ENCODE measurements around the gene PHACTR4.
"Not testable (repeated sequence)": the region's sequence is repeated elsewhere in the genome, so short reads cannot be mapped to it uniquely, and the experiment has no call there.

The PHACTR4 gene

DNA sequence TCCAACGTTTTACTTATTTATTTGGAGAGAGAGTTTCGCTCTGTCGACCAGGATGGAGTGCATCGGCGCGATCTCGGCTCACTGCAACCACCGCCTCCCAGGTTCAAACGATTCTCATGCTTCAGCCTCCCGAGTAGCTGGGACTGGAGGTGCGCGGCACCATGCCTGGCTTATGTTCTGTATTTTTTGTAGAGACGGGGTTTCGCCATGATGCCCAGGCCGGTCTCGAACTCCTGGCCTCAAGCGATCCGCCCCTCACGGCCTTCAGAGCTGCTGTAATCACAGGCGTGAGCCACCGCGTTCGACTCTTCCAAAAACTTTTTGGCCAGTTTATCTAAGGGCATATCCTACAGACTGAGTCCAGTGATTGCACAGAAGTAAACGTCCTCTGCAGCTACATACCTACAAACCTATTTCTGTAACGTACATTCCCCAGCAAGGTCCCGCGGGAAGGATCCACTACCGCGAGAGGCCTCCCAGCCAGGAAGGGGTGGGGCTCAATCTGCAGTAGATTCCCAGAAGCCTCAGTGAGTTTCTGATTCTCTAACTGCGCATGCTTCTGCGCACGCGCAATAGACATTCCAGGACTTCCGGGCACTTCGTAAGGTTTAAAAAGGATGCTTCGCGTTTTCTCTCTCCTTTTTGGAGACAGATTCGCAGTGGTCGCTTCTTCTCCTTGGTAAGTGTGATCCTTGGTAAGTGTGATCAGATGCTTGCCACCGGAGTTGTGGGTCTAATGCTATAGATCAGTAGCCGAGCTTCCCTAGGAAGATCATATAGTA is 136.1 kb downstream of the PHACTR4 start, which contains the start of gene RCC1:
TSS of gene RCC1 (plus strand) at position 638 of the 782 bp plus-strand sequence. CDS start 23,824 bp downstream, outside the sequence.
- DNase-seq, result peak; percentile 87

DNA sequence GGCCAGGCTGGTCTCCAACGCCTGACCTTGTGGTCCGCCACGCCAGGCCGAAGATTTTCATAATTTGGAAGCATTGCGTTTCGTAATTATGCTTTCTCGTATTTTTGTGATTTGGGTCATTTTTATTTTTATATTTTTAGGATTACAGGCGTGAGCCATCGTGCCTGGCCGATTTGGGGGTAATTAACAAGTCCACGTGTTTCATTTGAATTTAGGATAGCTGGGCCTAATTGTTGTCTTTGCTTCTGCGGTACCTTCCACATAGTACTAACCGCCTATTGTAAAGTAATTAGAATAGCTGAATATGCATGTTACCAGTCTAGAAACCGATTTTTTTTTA is 137.3 kb downstream of the PHACTR4 start:
- DNase-seq, result no peak

DNA sequence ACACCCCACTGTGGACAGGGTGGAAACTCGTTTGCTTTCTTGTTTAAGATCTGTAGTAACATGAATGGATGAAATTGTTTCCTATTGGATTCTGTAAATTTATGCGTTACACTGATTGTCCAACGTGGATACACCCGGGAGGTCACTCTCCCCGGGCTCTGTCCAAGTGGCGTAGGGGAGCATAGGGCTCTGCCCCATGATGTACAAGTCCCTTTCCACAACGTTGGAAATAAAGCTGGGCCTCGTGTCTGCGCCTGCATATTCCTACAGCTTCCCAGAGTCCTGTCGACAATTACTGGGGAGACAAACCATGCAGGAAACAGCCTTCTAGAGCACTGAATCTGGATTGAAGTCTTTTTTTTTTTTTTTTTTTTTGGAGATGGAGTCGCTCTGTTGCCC is 137.7 kb downstream of the PHACTR4 start:
- DNase-seq, result no peak

DNA sequence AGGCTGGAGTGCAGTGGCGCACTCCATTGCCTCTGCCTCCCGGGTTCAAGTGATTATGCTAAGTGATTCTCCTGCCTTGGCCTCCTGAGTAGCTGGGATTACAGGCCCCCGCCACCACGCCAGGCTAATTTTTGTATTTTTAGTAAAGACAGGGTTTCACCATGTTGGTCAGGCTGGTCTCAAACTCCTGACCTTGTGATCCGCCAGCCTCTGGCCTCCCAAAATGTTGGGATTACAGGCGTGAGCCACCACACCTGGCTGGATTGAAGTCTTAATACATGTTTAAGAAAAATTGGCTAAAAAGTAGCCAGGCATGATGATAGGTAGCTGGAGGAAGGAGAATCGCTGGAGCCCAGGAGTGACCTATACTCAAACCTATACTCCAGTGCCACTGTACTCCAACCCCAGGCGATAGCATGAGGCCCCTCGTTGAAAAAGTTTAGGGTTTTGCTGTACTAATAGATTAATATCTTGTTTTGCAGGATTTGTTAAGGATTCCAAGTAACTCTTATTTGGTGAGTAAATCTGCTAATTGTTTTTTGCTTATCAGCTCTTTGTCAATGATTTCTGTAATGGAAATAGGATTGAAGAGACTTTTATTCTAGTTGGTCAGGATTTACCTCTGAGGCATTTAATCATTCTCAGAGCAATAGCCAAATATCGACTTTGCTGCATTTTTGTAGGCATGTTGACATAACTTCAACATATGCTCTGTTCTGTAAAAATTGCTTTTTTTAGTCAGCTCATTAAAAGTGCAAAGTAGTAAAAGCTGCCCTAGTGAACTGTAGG is 138.3 kb downstream of the PHACTR4 start:
- DNase-seq, result no peak

DNA sequence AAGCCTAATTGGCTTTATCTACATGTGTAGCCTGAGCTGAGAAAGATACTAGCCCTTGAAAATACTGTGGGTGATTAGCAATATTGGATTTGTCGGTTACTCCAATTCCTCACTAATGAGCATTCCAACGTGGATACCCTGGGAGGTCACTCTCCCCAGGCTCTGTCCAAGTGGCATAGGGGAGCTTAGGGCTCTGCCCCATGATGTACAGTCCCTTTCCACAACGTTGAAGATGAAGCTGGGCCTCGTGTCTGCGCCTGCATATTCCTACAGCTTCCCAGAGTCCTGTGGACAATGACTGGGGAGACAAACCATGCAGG is 138.9 kb downstream of the PHACTR4 start:
- no peak for DNase-seq

DNA sequence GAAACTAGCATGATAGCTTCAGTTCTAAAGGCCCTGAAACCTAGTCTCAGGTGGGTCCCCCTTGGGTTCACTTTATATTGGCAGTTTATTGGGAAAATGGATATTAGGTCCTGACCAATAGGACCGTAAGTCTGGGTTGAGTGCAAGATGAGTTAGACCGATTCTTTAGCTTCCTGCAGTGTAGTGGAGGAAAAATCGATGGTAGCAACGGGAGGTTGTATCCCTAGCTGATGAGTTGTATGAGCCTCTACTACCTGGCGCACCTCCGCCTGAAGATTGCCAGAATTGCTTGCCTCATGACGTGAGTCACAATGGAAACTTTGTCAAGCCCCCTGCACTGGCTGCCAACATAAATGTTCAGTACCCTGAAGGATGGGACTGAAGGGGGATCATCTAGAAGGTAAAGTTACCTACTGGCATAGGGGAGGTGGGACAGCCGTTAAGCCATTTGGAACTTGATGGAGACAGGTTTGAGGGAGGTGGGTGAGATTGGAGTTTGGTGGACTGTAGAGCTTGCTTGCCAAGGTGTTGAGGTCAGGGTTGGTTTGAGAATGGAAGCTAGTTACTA is 140.2 kb downstream of the PHACTR4 start:
- DNase-seq, result no peak

DNA sequence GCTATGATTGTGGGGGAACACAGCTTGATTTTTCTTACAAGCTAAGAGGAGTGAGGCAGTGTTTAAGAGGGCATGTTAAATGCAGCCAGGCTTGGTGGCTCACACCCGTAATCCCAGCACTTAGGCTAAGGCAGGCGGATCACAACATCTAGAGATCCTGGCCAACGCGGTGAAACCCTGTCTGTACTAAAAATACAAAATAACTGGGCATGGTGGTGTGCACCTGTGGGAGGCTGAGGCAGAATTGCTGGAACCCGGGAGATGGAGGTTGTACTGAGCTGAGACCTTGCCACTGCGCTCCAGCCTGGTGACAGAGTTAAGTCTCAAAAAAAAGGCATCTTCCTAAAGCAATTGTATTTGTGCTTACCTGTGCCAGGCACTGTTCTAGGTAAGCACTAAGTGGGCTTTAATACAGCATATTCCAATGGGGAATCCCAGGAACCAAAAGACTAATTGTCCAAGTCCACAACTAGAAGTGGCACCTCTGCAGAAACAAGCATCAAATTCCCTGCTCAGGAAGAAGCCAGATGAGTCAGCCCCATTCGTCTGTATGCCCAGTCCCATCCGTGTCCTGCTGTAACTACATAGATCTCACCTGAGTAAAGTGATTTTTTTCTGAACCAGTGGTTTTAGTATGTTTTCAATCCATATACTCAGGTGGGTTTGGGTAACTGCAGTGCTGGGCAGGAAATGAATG is 140.9 kb downstream of the PHACTR4 start:
- DNase-seq, result no peak

DNA sequence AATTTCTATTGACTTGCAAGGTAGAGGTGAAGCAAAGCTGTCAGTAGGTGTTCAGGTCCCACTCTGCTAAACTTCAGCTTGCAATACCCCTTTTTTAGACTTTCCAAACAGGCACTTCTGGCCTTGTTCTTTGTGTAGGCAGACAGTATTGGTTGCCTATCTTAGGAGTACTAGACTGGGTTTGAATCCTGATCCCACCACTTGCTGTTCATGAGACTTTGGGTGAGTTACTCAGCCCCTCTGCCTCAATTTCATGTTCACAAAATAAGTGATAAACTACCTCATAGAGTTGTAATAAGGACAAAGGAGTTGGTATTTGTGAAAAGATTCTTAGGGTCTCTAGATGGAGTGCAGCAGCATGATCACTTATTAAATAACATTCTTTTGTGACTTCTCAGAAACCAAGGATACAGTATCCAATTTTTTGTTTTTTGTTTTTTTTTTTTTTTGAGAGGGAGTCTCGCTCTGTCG is 141.5 kb downstream of the PHACTR4 start:
- no peak for DNase-seq

DNA sequence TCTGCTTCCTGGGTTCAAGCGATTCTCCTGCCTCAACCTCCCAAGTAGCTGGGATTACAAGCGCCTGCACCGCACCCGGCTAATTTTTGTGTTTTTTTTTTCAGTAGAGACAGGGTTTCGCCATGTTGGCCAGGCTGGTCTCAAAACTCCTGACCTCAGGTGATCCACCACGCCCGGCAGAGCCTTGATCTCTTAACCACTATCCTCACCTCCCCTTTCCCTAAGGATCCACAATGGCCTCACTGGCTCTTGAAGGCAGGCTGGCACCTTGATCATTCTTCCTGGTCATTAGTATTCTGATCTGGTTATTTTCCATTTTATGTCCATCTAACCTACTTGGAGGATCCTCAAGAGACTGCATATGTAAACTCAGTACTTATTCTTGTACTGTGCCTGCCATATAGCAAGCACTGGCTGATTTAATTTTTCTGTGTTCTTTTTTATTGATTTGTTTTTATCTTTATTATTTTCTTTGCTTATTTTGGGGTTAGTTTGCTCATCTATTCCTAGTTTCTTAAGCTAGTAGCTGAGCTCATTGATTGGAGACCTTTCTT is 142.6 kb downstream of the PHACTR4 start:
- DNase-seq, result no peak

DNA sequence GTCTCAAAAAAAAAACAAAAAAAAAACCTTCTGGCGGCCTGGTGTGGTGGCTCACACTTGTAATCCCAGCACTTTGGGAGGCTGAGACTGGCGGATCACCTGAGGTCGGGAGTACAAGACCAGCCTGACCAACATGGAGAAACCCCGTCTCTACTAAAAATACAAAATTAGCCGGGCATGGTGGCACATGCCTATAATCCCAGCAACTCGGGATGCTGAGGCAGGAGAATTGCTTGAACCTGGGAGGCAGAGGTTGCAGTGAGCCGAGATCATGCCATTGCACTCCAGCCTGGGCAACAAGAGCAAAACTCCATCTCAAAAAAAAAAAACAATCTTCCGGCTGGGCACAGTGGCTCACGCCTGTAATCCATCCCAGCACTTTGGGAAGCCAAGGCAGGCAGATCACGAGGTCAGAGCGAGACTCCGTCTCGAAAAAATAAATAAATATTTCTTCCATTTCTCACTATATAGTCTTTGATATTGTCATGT is 144.9 kb downstream of the PHACTR4 start:
- not testable (repeated sequence) for DNase-seq

DNA sequence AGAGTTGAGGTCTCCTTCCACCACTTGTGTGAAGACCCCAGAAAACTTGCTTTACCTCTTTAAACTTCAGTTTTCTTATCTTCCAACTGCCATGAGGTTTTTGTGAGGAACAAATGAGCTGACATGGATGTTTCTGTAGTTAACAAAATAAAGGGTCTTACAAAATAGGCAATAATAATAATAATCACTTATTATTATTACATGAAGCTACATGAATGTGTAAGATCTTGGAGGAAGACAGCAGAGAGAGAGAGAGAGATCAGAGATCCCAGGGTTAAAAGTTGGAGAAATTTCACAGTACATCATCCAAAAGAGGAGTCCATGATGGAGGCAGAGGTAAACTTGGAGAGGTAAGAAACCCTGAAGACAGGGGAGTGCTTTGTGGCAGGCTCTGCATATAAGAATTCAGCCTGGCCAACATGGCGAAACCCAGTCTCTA is 147.0 kb downstream of the PHACTR4 start:
- DNase-seq, result no peak

DNA sequence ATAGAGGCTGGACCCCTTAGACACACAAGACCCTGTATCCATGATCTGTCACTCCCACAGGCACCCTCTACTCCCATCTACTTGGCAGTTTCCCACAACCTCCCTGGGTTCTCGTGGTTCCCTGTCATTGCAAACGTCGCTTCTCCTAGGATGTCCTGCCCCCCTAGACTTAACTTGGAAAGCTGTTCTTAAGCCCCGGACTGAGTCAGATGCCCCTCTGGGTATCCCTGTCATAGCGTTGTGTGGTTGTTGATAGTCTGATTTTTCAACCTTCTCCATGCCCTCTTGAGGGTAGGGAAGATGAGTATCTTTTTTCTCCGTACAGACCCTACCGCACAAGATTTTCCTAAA is 148.1 kb downstream of the PHACTR4 start:
- DNase-seq, result no peak

DNA sequence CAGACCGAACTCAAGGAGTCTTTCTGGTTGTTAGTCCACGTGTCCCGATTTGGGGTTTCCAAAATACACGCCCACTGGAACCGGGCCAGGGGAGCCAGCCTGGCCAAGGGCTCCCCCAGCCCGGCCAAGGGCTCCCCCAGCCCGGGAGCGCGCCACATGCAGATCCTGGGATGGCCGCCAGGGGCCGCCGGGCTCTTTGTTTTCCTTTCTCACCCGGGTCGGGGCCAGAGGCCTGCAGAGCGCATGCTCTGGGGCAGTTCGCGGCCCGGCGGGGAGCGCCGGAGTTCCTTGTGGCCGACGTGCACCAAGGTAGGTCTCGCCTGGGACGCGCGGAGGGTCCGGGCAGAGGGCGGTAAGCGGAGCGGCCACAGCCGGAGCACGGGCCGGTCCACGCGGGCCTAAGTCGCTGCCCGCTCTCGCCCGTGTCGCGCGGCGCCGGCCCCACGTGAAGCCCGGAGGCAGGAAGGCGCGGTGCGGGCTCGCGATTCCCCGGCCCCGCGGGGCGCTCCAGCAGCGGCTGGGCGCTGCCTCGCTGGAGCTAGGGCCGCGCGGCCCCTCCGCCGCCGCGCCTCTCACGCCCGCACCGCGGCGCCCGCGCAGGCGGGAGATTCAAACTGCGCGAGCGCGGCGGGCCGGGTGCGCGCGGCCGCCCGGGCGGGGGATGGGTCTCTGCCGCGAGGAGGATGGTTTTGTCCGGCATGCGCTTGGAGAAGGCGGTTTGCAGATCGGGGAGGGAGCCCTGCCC is 148.6 kb downstream of the PHACTR4 start:
- peak; percentile 45 for DNase-seq

DNA sequence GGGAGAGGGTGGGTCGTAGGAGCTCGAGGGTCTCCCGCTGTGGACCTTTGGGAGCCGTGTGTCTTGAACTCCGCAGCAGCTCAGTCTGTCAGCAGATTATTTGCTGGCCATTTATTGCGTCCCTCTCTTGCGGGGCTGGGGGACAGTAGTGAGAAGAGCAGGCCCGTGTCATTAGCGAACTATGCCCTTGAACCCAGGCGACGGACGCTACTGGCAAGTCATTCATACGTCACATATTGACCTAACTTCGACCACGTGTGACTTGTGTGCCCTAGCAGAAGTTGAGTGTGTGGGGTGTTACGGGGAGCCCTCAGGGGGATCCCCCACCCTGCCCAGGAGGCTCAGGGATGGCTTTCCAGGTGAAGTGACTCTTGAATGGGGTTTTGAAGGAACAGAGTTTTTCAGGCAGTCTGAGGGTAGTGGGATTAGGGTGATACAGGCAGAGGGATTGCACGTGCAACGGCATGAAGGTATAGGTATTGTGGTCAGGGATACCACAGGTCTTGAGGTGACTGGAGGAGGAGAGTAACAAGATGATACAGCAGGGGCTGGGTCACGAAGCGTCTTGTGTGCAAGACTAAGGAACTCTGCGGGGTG is 149.3 kb downstream of the PHACTR4 start:
- no peak for DNase-seq

DNA sequence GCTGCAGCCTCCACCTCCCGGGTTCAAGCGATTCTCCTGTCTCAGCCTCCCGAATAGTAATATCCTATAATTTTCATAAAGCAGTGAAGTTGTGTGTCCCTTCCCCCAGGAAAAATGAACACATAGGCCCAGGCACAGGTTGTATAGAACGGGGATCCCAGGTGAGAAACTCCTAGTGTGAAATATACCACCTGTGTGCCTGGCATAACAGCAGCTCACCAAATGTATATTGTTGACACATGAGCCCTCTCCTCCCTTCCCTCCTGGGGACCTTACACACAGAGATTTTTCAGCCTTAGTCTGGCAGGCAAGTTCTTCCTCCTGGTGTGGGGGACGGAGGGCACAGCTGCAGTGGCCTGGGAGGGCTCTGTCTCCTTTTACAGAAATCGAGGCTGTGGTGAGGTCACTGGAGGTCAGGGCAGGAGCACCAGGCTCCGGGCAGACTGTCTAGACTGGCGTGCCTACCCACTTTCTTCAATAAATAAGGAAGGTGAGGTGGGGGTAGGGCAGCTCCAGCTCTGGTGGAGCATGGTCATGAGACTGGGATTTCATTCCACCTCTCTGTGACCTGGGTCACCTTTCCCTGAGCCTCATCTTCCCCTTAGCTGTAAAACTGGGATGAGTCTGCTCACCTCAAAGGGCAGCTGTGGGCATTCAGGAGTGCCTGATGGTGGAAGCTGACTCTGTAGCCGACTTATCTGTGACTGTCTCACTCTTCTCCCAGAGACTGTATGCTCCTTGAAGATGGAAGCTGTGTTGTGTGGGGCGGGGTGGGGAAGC is 150.6 kb downstream of the PHACTR4 start:
- DNase-seq, result no peak

DNA sequence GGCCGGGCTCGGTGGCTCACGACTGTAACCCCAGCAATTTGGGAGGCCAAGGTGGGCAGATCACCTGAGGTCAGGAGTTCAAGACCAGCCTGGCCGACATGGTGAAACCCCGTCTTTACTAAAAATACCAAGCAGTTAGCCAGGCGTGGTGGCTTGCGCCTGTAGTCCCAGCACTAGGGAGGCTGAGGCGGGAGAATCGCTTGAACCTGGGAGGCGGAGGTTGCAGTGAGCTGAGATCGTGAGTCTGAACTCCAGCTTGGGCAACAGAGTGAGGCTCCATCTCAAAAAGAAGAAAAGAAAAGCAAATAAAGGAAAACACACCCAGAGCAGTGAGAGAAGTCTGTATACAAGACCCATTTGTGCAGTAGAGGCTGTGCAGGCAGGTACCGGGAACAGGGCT is 151.3 kb downstream of the PHACTR4 start:
- DNase-seq, result not testable (repeated sequence)

DNA sequence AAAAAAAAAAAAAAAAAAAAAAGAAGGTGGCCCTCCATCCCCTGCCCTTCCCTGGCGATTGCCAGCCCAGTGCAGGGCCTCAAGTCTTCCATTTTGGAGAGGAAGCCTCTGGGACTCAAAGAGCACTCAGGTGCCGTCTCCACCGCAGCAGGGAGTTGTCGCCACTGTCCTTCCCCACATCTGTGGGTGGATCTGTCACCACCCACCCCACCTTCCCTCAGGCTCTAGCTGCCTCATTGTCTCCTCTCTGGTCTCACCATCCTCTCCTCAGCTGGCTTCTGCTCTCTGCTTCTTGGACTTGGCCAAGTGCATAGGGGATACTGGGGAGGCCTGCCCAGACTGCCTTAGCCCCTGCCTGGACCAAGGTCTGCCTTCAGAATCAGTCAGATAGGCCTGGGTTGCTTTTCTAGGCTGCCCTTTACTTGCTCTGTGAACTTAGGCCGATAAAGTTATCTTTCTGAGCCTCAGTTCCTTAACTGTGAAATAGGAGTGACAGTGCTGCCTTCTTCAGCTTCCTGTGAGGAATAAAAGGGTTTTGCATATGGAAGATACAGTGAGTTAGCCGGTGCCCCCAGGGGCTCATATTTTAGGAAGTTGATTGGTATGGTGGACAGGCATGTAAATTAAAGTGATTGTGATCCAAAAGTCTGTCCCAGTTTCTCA is 152.1 kb downstream of the PHACTR4 start:
- DNase-seq, result no peak

DNA sequence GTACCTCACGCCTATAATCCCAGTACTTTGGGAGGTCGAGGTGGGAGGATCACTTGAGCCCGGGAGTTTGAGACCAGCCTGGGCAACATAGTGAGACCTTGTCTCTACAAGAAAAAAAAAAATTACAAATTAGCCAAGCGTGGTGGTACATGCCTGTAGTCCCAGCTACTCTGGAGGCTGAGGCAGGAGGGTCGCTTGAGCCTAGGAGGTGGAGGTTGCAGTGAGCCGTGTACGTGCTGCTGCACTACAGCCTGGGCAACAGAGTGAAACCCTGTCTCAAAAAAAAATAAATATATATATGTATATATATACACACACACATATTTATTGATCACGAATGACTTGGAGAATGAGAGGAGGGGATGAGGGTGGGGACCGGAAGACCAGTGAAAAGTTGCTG is 153.0 kb downstream of the PHACTR4 start:
- not testable (repeated sequence) for DNase-seq

DNA sequence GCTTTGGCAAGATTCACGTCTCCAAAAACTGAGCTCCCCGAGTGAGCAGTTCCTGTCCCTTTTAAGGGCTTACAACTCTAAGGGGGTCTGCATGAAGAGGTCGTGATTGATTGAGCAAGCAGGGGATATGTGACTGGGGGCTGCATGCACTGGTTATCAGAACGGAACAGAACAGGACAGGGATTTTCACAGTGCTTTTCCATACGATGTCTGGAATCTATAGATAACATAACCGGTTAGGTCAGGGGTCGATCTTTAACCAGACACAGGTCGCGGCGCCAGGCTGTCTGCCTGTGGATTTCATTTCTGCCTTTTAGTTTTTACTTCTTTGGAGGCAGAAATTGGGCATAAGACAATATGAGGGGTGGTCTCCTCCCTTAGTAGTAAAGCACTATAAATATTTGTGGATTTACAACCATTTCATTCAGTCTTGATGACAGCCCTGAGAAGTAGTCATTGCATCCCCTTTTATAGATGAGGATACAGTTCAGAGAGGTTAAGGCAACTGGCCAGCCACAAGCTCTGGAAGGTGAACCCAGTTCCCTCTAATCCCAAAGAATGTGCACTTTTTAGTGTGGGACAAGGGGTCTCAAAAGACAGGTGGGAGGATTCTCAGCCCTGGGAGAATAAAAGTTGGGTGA is 155.6 kb downstream of the PHACTR4 start:
- not testable (repeated sequence) for DNase-seq

DNA sequence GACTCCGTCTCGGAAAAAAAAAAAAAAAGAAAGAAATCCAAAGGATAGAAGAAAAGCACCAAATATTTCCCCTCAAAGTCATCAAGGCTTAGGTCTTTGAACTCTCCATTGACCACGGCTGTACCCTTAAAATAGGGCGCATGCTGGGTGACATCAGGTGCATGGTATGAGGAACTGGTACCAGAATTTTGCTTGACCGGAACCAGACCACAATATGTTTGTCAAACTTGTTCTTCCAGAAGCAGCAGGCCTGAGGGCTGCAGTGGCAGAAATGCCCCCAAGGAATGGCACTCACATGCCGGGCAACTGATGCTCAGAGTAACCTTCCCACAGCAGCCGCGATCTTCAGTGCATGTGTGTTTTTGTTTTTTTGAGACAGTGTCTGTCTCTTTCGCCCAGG is 157.3 kb downstream of the PHACTR4 start:
- no peak for DNase-seq
